Measurements from ENCODE around the gene TAGLN2.

TAGLN2 gene

GRCh38 chr1:159949123-159949522 lies 23.8 kb upstream of the TAGLN2 start:
- DNase-seq = no peak

DNA sequence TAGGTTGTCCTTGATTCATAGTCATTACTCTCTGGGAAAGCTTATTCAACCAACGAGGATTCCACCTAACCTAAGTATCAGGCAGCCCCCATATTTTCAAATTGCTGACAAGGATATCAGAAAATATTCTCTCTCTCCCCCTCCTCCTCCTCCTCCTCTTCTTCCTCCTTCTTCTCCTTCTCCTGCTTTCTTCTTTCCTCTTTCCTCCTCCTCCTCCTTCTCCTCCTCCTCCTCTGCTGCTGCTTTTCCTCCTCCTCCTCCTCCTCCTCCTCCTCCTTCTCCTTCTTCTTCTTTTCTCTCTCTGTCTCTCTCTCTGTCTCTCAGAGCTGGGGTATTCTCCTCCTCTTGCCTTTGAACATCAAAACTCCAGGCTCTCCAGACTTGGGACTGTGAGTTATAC lies 22.6 kb upstream of the TAGLN2 start:
- DNase-seq = no peak

GRCh38 chr1:159946242-159947187 lies 21.2 kb upstream of the TAGLN2 start:
- no peak for DNase-seq

DNA sequence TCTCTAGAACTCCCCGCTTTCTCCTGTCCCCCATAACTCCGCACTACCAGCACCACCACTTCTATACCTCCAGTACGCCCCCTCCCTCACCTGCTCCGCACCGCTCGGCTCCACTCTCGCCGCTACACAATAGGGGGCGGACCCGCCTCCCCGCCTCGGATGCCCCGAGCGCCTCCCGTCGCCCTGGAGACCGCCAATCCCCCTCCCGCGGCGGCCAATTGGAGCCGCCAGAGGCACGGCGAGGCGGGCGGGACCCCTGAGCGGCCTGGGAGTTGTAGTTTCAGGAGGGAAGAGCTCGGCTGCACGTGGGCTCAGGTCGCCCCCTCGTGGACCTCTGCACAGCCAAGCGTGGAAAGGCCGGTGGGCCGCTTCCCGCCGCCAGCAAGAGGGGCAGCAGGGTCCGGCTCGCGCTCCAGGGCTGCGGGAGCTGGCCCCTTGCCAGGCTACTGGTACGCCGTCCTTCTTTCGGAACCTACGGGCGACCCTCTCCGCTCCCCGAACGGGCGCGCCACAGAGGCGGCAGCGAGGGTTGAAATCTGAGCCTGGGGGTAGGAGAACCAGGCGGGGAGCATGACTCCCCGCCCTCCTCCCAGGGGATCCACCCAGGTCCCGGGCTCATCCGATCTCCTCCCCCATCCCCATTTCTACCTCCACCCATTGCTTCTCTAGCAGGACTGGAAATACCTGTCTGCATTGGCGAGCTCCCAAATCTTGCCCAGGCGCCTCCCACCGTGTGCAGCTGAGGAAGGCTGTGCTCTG lies 20.4 kb upstream of the TAGLN2 start, which contains the start of gene IGSF9:
TSS of gene IGSF9 (minus strand) at position 131 of the 759 bp plus-strand sequence. CDS start 2,159 bp downstream, outside the sequence.
- DNase-seq = peak; percentile 93

- DNase-seq = no peak
These were observed 19.5 kb upstream of the TAGLN2 start for GRCh38 chr1:159944623-159945455.

GRCh38 chr1:159943908-159944622 lies 18.8 kb upstream of the TAGLN2 start:
- no peak for DNase-seq

GRCh38 chr1:159943278-159943640 lies 18.0 kb upstream of the TAGLN2 start:
- DNase-seq = no peak

GRCh38 chr1:159942632-159943277 lies 17.4 kb upstream of the TAGLN2 start:
- no peak for DNase-seq

DNA sequence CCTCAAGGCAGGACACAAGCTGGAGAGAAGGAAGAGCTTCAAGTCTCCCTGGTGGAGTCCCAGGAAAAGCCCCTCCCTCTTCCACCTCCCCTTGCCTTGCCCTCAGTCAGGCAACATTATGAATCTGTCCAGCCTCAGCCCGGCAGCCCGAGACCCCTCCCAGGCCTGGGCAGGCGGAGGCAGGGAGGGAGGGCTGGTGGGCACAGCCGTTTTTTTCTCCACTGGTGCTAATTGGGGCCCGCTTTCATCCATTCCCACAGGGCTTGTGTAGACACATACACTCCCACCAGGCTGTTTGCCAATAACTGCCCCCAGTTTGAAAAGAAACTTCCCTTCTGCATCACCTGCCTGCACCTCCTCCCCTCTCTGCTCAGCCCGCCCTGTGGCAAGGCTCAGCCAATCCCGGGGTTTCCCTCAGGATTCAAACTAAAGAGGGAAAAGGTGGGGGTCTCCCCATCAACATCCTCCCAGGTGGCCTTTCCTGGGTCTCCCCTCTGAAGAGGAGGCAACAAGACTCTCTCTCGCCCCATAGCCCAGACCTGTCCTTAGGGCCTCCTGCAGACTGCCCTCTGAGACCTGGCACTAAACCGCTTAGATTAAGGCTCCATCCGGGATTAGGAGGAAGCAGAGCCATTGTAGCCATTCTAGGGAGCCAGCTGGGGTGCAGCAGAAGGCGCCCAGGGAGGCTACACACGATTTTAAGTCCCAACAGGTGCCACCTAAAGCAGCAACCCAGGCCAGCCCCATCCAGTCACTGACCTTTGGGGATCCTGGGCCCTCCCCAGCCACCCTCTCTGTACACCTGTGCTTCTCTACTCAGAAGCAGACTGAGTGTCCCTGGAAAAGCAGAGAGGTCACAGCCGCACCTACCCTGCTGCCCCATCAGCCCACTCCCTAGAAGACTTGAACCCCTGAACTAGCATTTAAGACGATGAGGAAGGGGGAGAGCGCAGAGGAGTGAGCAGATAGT lies 16.6 kb upstream of the TAGLN2 start:
- DNase-seq = no peak

DNA sequence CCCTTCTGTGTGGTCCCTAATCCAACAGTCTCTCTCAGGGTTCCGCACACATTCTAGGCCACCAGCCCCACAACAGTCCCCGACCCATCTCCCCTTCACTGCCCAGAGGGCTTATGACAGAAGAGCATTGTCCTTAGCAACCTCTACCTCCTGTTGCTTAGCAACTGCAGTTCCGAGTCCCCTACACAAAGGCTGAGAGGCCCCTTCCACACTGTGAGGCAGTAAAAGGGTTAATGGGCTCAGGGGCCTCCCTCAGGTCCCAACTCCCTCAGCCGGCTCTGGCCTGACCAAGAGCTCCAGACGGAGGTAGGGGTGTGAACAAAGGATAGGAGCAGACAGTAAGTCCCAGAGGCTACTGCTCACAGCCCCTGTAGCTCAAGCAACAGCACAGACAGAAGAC lies 15.8 kb upstream of the TAGLN2 start:
- no peak for DNase-seq

GRCh38 chr1:159940006-159940620 lies 14.8 kb upstream of the TAGLN2 start:
- no peak for DNase-seq

DNA sequence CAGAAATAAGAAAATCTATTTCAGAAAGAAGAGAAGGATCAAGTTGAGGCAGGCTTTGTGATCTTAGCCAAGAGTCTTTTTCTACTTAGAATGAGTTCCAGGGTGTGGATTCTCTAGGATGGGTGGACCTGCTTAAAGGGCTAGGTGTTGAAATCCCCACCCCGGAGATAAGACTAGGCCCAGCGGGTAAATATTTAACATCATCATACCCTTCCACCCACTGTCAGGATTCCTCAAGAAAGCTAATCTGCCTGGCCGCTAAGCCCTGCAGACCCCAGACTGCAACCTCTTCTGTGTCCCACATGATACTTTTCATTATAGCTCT lies 14.3 kb upstream of the TAGLN2 start:
- no peak for DNase-seq

DNA sequence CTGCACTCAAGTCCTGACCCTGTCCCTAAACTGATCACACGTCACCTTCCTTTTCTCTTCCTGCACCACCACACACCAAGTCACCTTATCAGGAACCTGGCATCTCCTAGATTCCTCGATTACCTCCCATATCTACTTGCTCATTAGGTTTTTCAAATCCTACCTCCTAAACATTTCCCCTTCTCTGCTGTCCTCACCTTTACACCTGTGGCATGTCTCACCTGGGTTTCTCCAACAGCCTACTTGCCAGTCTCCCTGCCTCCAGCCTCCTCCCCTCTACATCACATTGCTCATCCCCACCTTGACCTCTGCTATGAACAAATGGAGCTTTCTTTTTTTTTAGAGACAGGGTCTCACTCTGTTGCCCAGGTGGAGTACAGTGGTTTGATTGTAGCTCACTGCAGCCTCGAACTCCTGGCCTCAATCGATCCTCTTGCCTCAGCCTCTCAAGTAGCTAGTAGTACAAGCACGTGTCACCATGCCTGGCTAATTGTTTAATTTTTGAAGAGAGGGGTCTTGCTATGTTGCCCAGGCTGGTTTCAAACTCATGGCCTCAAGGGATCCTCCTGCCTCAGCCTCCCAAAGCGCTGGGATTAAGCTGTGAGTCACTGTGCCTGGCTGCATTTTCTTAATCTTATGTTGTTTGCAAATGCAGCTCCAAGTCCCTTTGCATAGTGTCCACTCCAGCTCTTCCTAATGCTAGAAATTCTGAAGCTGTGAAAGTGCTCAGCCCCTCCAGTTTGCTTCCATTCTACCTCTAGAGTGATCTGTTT lies 13.8 kb upstream of the TAGLN2 start:
- no peak for DNase-seq

DNA sequence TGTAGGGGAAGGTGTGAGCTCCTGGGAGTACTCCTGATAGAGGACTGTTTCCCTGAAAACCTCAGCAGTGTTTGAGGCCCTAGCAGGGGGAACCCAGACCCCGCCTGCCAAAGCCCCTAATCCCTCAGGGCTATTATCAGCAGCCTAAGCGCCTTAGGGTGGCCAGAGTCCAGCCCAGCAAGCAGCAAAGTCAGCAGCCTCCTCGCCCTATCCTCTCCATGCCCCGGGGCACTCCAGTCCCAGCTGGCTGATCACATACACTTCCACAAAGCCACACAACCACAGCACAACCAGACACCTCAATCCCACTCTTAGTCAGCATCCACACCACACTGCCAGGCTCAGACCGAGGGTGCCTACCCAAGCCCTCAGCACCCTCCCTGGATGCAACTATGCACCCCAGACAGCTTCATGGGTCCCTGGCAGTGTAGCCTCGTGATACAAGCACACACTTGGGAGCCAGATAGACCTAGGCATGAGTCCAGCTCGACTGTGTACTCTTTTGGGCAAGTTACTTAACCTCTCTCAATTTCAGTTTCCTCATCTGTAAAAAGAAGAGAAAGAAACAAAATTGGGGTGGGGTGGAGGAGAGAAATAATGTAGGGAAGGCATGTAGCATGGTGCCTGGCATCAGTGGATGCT lies 13.0 kb upstream of the TAGLN2 start:
- peak; percentile 55 for DNase-seq

- peak; percentile 74 for DNase-seq
These were observed 11.9 kb upstream of the TAGLN2 start for GRCh38 chr1:159937054-159937750.

DNA sequence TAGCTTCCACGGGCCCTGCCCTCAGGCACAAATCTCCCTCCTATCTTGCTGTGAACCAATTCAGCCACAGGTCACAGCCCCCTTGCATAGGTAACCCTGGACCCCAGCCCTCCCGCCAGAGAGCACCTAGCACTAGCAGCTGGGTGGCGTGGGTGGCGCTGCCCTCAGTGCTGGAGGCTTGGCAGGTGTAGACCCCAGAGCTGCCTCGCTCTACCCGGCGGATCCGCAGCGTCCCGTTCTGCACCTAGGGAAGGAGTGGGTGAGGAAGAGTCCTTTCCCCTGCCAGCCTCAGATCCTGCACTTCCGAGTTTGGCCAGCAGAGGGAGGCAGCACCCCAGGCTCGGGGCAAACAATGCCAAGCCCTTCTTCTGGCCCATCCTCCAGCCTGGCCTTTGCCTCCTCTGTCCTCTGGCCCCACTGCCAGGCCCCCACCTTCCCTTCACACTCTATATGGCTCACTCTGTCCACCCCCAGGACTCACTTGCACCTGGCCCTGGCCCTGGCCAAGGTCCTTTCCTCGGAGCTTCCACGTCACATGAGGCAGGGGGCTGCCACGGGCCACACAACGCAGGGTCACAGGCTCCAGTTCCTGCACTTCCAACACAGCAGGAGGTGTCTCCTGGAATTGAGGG lies 11.1 kb upstream of the TAGLN2 start:
- DNase-seq = peak; percentile 79

DNA sequence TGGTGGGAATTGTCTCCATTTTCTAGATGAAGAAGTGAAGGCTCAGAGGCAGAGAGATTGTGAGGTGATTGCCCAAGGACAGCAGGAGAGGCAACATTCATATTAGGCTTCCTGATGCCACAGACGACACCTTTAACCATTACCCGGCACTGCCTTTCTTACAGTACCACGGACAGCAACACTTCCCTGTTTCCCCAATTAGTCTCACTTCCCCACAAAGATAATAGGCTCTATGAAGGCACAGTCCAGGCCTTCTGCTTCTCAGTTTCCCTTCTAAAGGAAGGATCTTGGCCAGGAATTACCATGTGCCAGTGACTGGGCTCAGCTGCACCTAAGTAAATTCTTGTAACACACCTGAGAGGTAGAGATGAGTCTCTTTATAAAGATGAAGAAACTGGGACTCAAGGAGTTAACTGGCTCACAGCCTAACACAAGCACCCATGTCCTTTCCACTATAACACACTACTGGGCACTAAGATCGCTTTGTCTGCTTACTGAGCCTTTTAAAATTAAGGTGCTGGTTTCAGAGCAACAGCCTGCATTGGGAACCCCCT lies 10.5 kb upstream of the TAGLN2 start:
- DNase-seq = peak; percentile 46
